Stomach (tissue), 9 donors: Measurements from ENCODE around the gene FTO. TPM values are rescaled to one million over a fixed set of nuclear protein-coding genes. Genes with fewer than 3 reads are reported as not detected.

Experiments used
- DNase-seq, 2 donors: peaks; one replicate each; pipeline versions ENCODE4 v3.0.0 to v3.0.0-alpha.2; 2013 to 2019
- H3K27ac ChIP-seq, 5 donors: fragments of 200-600 bp in 4 of 5; sonication (generic) in 4 of 5; one replicate each; pipeline ENCODE4 v1.5.1; 2013 to 2019; ENCODE audit warnings: mild to moderate bottlenecking in 1 of 5, moderate library complexity in 1 of 5
- H3K27me3 ChIP-seq, 3 donors: fragments of 200-600 bp; sonication (generic); one replicate each; pipeline ENCODE4 v1.5.1; 2017 to 2019; ENCODE audit warnings: mixed run types in 1 of 3
- H3K36me3 ChIP-seq, 4 donors: fragments of 200-600 bp; sonication (generic); 1 replicate in 3 of 4; 2 replicates in 1 of 4; pipeline ENCODE4 v1.5.1; 2016 to 2019
- H3K4me1 ChIP-seq, 4 donors: fragments of 200-600 bp; sonication (generic); one replicate each; pipeline ENCODE4 v1.5.1; 2016 to 2019
- H3K4me3 ChIP-seq, 4 donors: fragments of 200-600 bp; sonication (generic) in 3 of 4; one replicate each; pipeline ENCODE4 v1.5.1; 2016 to 2019; ENCODE audit warnings: mild to moderate bottlenecking in 1 of 4
- H3K9me3 ChIP-seq, 4 donors: fragments of 200-600 bp; sonication (generic); one replicate each; pipeline ENCODE4 v1.5.1; 2016 to 2019
- EP300 ChIP-seq: sonication (generic); formaldehyde crosslinking; IDR thresholded peaks from one replicate; pipeline ENCODE4 v1.6.1; 2017; ENCODE audit warnings: antibody characterized with exemption
- POLR2A ChIP-seq, 4 donors: fragments of 450-650 bp; IDR thresholded peaks; one replicate each; pipeline ENCODE4 v1.6.1; 2016; ENCODE audit warnings: antibody characterized with exemption in 4 of 4, control low read depth in 2 of 4, mild to moderate bottlenecking in 1 of 4, moderate library complexity in 1 of 4
- POLR2AphosphoS5 ChIP-seq, 3 donors: sonication (generic); formaldehyde crosslinking; IDR thresholded peaks; one replicate each; pipeline ENCODE4 v1.6.1; 2016; ENCODE audit warnings: antibody characterized with exemption in 3 of 3
- WGBS, 5 donors: extraction: QIAGEN DNeasy Blood & Tissue Kit in 3 of 5; methylation state at CpG; one replicate each; pipeline versions ENCODE4 v1.1.5 to v1.1.7; 2013 to 2018; 5-methylcytosine and 5-hydroxymethylcytosine counted together
- intact Hi-C: fragments of 100-400 bp; cut with DNase I; formaldehyde crosslinking; loops from one replicate; pipeline ENCODE4 v1.15.1; 2023; ENCODE audit warnings: low total_unique reads
- polyA plus RNA-seq, 3 donors: library from polyadenylated mRNA; stranded (reverse); fragments of 200-250 nt; gene quantifications; one replicate each; pipeline ENCODE4 v1.2.3, GENCODE V29; 2013
- total RNA-seq, 5 donors: library from RNA; depleted of rRNA; stranded (reverse); fragments of >200 nt; gene quantifications; one replicate each; pipeline versions ENCODE4 v1.1.0 to v1.2.3, GENCODE V29; 2014 to 2016
- TF ChIP-seq, protein P1 (sequence below), 7 experiments: fragments of 450-650 bp in 4 of 7; fragments of 200-600 bp in 3 of 7; sonication (generic) in 3 of 7; IDR thresholded peaks; one replicate each; pipeline ENCODE4 v1.5.1; 2016 to 2019; ENCODE audit warnings: antibody characterized with exemption in 7 of 7, control low read depth in 2 of 7, mild to moderate bottlenecking in 1 of 7
- donor health status: healthy with polysubstance abuse.
- donor health status: Bipolar disorder and iron deficiency.
- donor health status: healthy.

The FTO gene
- total and polyA plus RNA-seq, 8 donors = 9.3 to 88.7 (median 24.6) TPM

GRCh38 chr16:54153240-54153934, 449.4 kb downstream of the FTO start:
- intact Hi-C loops = no loop called here
- 86 to 90% (median 87%) methylated on average over 12 of the region's 12 CpGs for WGBS, 5 donors

GRCh38 chr16:54156349-54156748, 452.4 kb downstream of the FTO start:
- H3K27me3 ChIP-seq = no peaks in the 10 kb centered on the region
- TF ChIP-seq EP300 (no peak), POLR2AphosphoS5 (IDR thresholded peaks at IDR 0.05) (no peak), POLR2A (IDR thresholded peaks at IDR 0.05) (no peak)
- TF ChIP-seq, protein P1, sequence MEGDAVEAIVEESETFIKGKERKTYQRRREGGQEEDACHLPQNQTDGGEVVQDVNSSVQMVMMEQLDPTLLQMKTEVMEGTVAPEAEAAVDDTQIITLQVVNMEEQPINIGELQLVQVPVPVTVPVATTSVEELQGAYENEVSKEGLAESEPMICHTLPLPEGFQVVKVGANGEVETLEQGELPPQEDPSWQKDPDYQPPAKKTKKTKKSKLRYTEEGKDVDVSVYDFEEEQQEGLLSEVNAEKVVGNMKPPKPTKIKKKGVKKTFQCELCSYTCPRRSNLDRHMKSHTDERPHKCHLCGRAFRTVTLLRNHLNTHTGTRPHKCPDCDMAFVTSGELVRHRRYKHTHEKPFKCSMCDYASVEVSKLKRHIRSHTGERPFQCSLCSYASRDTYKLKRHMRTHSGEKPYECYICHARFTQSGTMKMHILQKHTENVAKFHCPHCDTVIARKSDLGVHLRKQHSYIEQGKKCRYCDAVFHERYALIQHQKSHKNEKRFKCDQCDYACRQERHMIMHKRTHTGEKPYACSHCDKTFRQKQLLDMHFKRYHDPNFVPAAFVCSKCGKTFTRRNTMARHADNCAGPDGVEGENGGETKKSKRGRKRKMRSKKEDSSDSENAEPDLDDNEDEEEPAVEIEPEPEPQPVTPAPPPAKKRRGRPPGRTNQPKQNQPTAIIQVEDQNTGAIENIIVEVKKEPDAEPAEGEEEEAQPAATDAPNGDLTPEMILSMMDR (IDR thresholded peaks at IDR 0.05) = no peak

More at GRCh38 chr16:54153240-54153934, 449.4 kb downstream of the FTO start:
- Histone ChIP-seq H3K36me3 (no peaks in the 10 kb centered on the region), H3K4me1 (no peaks in the 10 kb centered on the region), H3K27ac (no peak overlapping the region), H3K9me3 (no peaks in the 10 kb centered on the region), H3K4me3 (no peak overlapping the region), H3K27me3 (no peaks in the 10 kb centered on the region)
- TF ChIP-seq POLR2A (IDR thresholded peaks at IDR 0.05) (no peak), EP300 (no peak), POLR2AphosphoS5 (IDR thresholded peaks at IDR 0.05) (no peak)
- TF ChIP-seq, protein P1 (IDR thresholded peaks at IDR 0.05) = no peak
- DNase-seq = no peak

GRCh38 chr16:54158986-54159385, 455.0 kb downstream of the FTO start:
- TF ChIP-seq POLR2AphosphoS5 (IDR thresholded peaks at IDR 0.05) (no peak), POLR2A (IDR thresholded peaks at IDR 0.05) (no peak), EP300 (no peak)
- TF ChIP-seq, protein P1 (IDR thresholded peaks at IDR 0.05) = no peak
- H3K36me3 ChIP-seq = no peaks in the 10 kb centered on the region
- H3K27ac ChIP-seq = no peak overlapping the region
- H3K27me3 ChIP-seq = no peaks in the 10 kb centered on the region
- no peak overlapping the region for H3K4me3 ChIP-seq
- intact Hi-C loops = no loop called here
- H3K9me3 ChIP-seq = no peaks in the 10 kb centered on the region
- 84 to 90% (median 87%) methylated on average over 4 of the region's 4 CpGs for WGBS, 5 donors
- DNase-seq = no peak
- H3K4me1 ChIP-seq = no peaks in the 10 kb centered on the region

More at GRCh38 chr16:54156349-54156748, 452.4 kb downstream of the FTO start:
- WGBS, 5 donors = 94 to 100% (median 100%) methylated on average over 1 of the region's 1 CpG
- intact Hi-C loops = no loop called here
- Histone ChIP-seq H3K4me3 (no peak overlapping the region), H3K9me3 (no peaks in the 10 kb centered on the region), H3K27ac (no peak overlapping the region), H3K4me1 (no peaks in the 10 kb centered on the region), H3K36me3 (no peaks in the 10 kb centered on the region)
- DNase-seq = no peak

- TF ChIP-seq POLR2A (IDR thresholded peaks at IDR 0.05) (no peak), EP300 (no peak), POLR2AphosphoS5 (IDR thresholded peaks at IDR 0.05) (no peak)
- TF ChIP-seq, protein P1 (IDR thresholded peaks at IDR 0.05) = no peak
- Histone ChIP-seq H3K36me3 (no peaks in the 10 kb centered on the region), H3K9me3 (no peaks in the 10 kb centered on the region), H3K4me1 (no peaks in the 10 kb centered on the region), H3K4me3 (no peak overlapping the region), H3K27me3 (no peaks in the 10 kb centered on the region), H3K27ac (no peak overlapping the region)
- WGBS, 5 donors = 60 to 71% (median 62%) methylated on average over 6 of the region's 6 CpGs
- intact Hi-C loops = no loop called here
- no peak for DNase-seq
Measured at GRCh38 chr16:54159490-54160080, 455.6 kb downstream of the FTO start.
